Activated T-cell treated with anti-CD3 and anti-CD28 coated beads, Interleukin-2, amount 50 U/mL, for 4 hours (primary cell): ENCODE results near the gene TOB2. TPM values are rescaled to one million over a fixed set of nuclear protein-coding genes. Genes with fewer than 3 reads are reported as not detected.
A peak's percentile ranks its signal among the peaks of the same experiment; 100 is the strongest.

Source experiments
- ATAC-seq, 2 donors: fragments of 200-7000 bp; cut with Tn5 transposase; one replicate each; pipeline ENCODE4 v1.10.0; 2021
- DNase-seq: peaks from one replicate; pipeline ENCODE4 v3.0.0-alpha.2; 2020
- H3K27me3 Mint-ChIP-seq: one replicate; pipeline ENCODE4 v1.8.0; 2021; ENCODE audit warnings: low read depth, mixed read lengths
- H3K36me3 Mint-ChIP-seq: one replicate; pipeline ENCODE4 v1.8.0; 2022; ENCODE audit warnings: mixed read lengths; ENCODE audit not compliant: insufficient read depth
- H3K4me1 Mint-ChIP-seq: one replicate; pipeline ENCODE4 v1.8.0; 2021; ENCODE audit warnings: low read depth, mixed read lengths
- H3K4me3 Mint-ChIP-seq: one replicate; pipeline ENCODE4 v1.8.0; 2021; ENCODE audit warnings: mild to moderate bottlenecking, moderate library complexity, mixed read lengths
- H3K9me3 Mint-ChIP-seq: one replicate; pipeline ENCODE4 v1.8.0; 2021; ENCODE audit warnings: mixed read lengths
- total RNA-seq, 3 donors: library from RNA; stranded (reverse); gene quantifications; one replicate each; pipeline ENCODE4 v1.2.1, GENCODE V29; 2021

The TOB2 gene
- 10 to 100 TPM; 56.4 to 69.6 (median 61.0) TPM for total RNA-seq

DNA sequence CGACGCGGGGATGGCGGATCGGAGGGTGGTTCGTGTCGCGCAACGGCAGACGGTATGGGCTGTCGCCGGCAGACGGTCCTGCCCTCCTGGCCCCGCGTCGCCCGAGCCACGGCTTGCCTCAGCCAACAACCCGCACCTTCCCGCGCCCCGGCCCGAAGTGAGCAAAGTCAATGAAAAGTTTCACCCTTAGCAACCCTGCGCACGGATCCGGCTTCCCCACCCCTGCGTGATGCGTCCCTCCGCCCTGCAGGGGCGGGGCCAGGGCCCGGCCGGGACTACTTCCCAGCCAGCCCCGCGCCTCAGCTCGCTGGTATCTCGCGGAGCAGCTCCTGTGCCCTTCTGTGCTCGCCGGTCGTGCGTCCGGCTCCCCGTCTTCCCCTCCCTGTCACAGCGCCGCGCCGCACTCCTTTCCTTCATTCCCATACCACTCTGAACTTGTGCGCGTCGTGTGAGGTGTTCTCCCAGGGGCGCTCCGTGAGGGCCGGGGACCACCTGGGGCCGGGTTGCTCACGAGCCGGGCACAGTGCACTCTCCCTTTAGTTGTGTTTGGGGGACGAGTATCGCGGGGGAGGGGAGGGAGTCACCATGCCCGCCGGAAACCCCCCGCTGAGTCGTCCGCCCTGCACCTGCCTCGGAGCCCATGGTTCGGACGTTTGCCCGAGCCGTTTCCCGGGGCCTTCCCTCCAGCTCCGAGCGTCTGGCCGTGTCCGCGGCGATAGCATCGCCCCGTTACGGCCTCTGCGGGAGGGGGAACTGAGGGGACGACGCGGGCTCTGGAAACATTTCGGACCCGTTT, at the start of gene TOB2:
Gene TOB2 (minus strand): TSS at position 163 of the 796 bp plus-strand sequence. CDS start 9,456 bp downstream, outside the sequence.
- H3K4me3 Mint-ChIP-seq, result peak within 1 kb of the TSS; percentile 97
- ATAC-seq (peak; percentile 53 to 56), DNase-seq (peak; percentile 92)
- no peaks in the 10 kb centered on the region for H3K9me3 Mint-ChIP-seq
- peaks cover 9% of the 10 kb centered on the region for H3K36me3 Mint-ChIP-seq
- no peaks in the 10 kb centered on the region for H3K27me3 Mint-ChIP-seq
- H3K4me1 Mint-ChIP-seq, result peaks cover 18% of the 10 kb centered on the region

DNA sequence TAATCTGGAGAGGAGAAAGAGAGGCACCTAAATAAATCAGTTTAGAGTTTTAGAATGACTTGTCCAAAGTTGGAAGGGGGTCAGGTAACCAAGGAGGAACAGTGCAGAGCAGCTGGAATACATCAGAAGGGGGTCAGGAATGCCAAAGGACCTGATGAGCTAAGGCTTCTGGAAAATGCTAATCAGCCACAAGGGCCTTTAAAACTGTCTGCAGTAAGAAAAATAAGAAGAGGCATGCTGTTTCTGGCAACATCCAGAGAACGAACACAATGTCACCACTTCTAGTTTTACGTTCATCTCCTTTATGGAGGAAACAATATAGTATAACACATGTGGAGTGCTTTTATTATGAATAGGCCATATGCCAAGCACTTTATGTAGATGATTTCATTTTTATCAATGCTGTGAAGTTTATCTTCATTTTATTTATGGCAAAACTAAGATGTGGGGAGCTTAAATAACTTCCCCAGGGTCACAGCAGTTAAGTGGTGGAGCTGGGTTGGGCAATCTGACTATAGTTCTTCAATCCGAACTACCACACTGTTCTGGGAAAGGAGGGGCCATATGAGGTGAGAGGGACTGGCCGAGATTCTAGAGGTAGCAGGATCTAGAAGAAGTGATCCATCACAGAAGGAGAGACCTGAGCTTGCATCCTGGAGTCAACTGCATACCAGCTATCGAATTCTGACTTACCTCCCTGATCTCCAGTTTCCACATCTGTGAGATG, 44.9 kb upstream of the TOB2 start:
- ATAC-seq, result no peak
- Mint-ChIP-seq H3K27me3 (no peaks in the 10 kb centered on the region), H3K36me3 (peaks cover 13% of the 10 kb centered on the region), H3K4me1 (peaks cover 23% of the 10 kb centered on the region), H3K9me3 (no peaks in the 10 kb centered on the region), H3K4me3 (no peak overlapping the region)
- DNase-seq, result no peak

- no peaks in the 10 kb centered on the region for H3K27me3 Mint-ChIP-seq
- peaks cover 35% of the 10 kb centered on the region for H3K4me1 Mint-ChIP-seq
- H3K36me3 Mint-ChIP-seq, result peaks cover 15% of the 10 kb centered on the region
- H3K9me3 Mint-ChIP-seq, result no peaks in the 10 kb centered on the region
- no peak overlapping the region for H3K4me3 Mint-ChIP-seq
- ATAC-seq (no peak), DNase-seq (no peak)
These were observed 42.2 kb upstream of the TOB2 start for GRCh38 chr22:41488596-41489385.

DNA sequence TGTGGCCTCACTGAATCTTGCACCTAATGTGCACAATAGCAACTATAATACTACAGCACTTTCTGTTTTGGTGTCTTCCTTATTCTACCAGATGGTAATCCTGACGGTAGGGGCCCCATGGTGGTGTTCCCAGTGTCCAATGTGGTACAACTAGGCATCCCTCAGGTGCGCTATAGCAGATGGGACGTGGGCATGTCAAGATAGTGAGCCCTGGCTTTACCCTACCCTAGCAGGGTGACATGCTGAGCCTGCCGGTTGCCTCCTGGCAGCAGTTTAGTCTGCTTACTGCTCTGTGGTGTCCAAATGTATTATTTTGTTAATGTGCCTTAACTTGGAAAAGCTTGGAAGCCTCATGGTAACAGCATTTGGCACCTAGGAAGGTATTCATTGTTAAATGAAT, 41.5 kb upstream of the TOB2 start:
- H3K27me3 Mint-ChIP-seq, result no peaks in the 10 kb centered on the region
- peaks cover 37% of the 10 kb centered on the region for H3K4me1 Mint-ChIP-seq
- no peaks in the 10 kb centered on the region for H3K9me3 Mint-ChIP-seq
- ATAC-seq, result no peak
- no peak overlapping the region for H3K4me3 Mint-ChIP-seq
- peaks cover 15% of the 10 kb centered on the region for H3K36me3 Mint-ChIP-seq
- no peak for DNase-seq

DNA sequence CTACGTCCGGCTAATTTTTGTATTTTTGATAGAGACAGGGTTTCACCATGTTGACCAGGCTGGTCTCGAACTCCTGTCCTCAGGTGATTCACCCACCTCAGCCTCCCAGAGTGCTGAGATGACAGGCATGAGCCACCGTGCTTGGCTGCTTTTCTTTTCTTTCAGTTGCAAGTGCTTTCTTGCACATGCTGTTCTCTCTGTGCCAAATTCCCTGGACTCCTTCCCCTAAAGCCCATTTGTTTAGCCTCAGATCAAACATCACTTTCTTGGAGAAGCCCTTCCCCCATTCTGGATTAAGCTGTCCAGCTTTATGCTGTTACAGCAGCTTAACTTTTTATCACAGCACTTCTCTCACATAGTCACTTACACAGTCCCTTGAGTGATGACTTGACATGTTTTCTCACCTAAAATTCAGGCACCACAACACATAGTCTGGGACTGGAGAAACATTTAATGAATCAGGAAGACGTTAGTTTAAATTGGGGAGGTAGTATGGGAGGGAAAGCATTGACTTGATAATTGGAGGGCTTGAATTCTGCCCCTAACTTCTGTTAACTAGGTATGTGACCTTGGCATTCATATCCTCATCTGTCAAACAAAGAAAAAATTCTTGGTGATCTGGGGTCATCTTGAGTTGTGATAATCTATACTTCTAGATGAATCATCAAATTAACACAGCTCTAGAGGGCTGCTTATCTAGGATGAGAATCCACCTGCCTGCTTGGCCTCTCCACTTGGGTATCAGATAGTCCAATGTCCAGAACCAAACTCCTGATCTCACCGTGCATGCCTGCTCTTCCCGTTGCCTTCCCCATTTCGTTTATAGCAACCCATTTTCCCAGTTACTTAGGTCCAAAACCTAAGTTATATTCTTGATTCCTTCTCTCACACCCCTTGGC, 40.7 kb upstream of the TOB2 start:
- peaks cover 15% of the 10 kb centered on the region for H3K36me3 Mint-ChIP-seq
- H3K9me3 Mint-ChIP-seq, result no peaks in the 10 kb centered on the region
- H3K27me3 Mint-ChIP-seq, result no peaks in the 10 kb centered on the region
- peaks cover 45% of the 10 kb centered on the region for H3K4me1 Mint-ChIP-seq
- DNase-seq (no peak), ATAC-seq (no peak)
- no peak overlapping the region for H3K4me3 Mint-ChIP-seq

GRCh38 chr22:41485033-41485432, 38.4 kb upstream of the TOB2 start:
- H3K36me3 Mint-ChIP-seq, result peaks cover 15% of the 10 kb centered on the region
- DNase-seq, result no peak
- H3K4me1 Mint-ChIP-seq, result peaks cover 52% of the 10 kb centered on the region
- H3K9me3 Mint-ChIP-seq, result no peaks in the 10 kb centered on the region
- no peaks in the 10 kb centered on the region for H3K27me3 Mint-ChIP-seq
- no peak for ATAC-seq
- no peak overlapping the region for H3K4me3 Mint-ChIP-seq

- H3K9me3 Mint-ChIP-seq, result no peaks in the 10 kb centered on the region
- DNase-seq (no peak), ATAC-seq (no peak)
- H3K4me1 Mint-ChIP-seq, result peaks cover 54% of the 10 kb centered on the region
- no peaks in the 10 kb centered on the region for H3K27me3 Mint-ChIP-seq
- H3K4me3 Mint-ChIP-seq, result no peak overlapping the region
- peaks cover 6% of the 10 kb centered on the region for H3K36me3 Mint-ChIP-seq
These were observed 35.8 kb upstream of the TOB2 start for GRCh38 chr22:41482319-41482935.

GRCh38 chr22:41481925-41482318, 35.3 kb upstream of the TOB2 start:
- Mint-ChIP-seq H3K36me3 (peaks cover 3% of the 10 kb centered on the region), H3K9me3 (no peaks in the 10 kb centered on the region), H3K27me3 (no peaks in the 10 kb centered on the region), H3K4me3 (no peak overlapping the region), H3K4me1 (peaks cover 49% of the 10 kb centered on the region)
- ATAC-seq (no peak), DNase-seq (no peak)

GRCh38 chr22:41481131-41481830, 34.7 kb upstream of the TOB2 start:
- no peak for ATAC-seq
- Mint-ChIP-seq H3K36me3 (peaks cover 3% of the 10 kb centered on the region), H3K27me3 (no peaks in the 10 kb centered on the region), H3K4me3 (no peak overlapping the region), H3K9me3 (no peaks in the 10 kb centered on the region), H3K4me1 (peaks cover 46% of the 10 kb centered on the region)
- no peak for DNase-seq

- peaks cover 41% of the 10 kb centered on the region for H3K4me1 Mint-ChIP-seq
- H3K9me3 Mint-ChIP-seq, result no peaks in the 10 kb centered on the region
- no peak for DNase-seq
- H3K27me3 Mint-ChIP-seq, result no peaks in the 10 kb centered on the region
- no peak for ATAC-seq
- H3K36me3 Mint-ChIP-seq, result no peaks in the 10 kb centered on the region
- no peak overlapping the region for H3K4me3 Mint-ChIP-seq
These were observed 33.8 kb upstream of the TOB2 start for GRCh38 chr22:41480397-41480735.

DNA sequence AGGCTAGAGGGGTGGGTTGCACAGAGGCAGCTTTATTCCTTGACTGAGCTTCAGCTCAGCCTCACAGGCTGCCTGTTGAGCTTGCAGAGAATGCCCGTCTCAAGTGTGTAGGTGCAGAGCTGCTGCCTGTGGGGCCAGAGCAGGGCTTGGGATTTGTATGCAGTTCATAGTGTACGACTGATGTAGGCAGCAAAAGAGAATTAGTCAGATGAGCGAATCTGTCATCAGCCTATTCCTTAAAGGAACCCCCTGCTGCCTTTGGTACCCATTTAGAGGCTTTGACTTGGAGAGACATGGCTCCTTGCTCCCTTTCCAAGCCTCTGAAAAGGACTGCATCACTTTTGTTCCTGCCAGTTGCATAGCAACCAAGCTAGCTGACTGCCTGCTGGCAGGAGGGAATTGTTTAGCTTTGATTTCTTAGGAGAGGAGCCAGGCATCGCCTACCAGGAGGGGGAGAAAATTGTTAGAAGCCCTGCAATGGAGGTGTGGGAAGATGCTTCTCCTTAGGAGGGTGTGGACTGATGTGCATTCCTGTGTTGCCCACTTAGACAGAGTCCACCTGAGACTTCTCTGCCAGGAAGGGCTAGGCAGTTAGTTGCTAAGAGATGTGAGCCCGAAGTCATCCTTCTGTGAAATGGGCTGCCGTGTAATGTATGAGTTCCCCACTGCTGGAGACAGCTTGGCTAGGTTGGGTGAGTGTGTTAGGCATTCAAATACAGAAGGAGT, 33.2 kb upstream of the TOB2 start:
- DNase-seq (no peak), ATAC-seq (no peak)
- Mint-ChIP-seq H3K4me3 (no peak overlapping the region), H3K36me3 (no peaks in the 10 kb centered on the region), H3K27me3 (no peaks in the 10 kb centered on the region), H3K4me1 (peaks cover 38% of the 10 kb centered on the region), H3K9me3 (no peaks in the 10 kb centered on the region)

DNA sequence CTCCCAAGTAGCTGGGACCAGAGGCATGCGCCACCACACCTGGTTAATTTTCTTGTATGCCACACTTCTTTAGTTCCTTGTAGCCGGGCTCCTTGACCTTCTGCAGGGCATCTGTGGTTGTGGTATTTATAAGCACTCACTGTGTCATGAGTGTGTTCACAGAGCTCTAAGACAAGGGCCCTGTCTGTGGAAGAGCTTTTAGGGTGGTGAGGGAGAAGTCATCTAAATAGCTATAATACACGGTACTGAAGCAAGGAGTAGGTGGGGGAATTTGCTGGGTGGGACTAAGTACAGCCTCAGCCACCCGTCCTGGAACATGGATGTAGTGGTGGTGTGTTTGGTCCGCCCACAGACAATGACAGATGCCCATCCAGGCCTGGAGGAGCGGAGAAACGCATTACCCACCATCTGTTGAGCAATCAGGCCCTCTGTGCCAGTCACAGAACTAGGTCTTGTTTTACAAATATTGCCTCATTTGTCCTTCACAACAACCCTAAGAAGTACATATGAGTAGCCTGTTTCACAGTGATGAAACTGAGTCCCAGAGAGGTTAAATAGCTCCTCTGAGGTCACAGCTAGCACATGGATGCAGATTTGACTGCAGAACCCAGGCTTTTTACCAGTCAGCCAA, 32.4 kb upstream of the TOB2 start:
- Mint-ChIP-seq H3K4me3 (no peak overlapping the region), H3K4me1 (peaks cover 35% of the 10 kb centered on the region)
- DNase-seq, result no peak

More for the DNA sequence above, 32.4 kb upstream of the TOB2 start:
- Mint-ChIP-seq H3K9me3 (no peaks in the 10 kb centered on the region), H3K27me3 (no peaks in the 10 kb centered on the region), H3K36me3 (peaks cover under 1% of the 10 kb centered on the region)
- peak; percentile 23 to 28 for ATAC-seq
